Mammary microvascular endothelial cell (primary cell): ENCODE measurements around the gene PDS5A. TPM values are rescaled to one million over a fixed set of nuclear protein-coding genes. Genes with fewer than 3 reads are reported as not detected.

Source experiments
- total RNA-seq: library from RNA; depleted of rRNA; stranded (reverse); fragments of >200 nt; gene quantifications from 2 replicates; pipeline ENCODE4 v1.2.3, GENCODE V29; 2015

Gene PDS5A, protein sequence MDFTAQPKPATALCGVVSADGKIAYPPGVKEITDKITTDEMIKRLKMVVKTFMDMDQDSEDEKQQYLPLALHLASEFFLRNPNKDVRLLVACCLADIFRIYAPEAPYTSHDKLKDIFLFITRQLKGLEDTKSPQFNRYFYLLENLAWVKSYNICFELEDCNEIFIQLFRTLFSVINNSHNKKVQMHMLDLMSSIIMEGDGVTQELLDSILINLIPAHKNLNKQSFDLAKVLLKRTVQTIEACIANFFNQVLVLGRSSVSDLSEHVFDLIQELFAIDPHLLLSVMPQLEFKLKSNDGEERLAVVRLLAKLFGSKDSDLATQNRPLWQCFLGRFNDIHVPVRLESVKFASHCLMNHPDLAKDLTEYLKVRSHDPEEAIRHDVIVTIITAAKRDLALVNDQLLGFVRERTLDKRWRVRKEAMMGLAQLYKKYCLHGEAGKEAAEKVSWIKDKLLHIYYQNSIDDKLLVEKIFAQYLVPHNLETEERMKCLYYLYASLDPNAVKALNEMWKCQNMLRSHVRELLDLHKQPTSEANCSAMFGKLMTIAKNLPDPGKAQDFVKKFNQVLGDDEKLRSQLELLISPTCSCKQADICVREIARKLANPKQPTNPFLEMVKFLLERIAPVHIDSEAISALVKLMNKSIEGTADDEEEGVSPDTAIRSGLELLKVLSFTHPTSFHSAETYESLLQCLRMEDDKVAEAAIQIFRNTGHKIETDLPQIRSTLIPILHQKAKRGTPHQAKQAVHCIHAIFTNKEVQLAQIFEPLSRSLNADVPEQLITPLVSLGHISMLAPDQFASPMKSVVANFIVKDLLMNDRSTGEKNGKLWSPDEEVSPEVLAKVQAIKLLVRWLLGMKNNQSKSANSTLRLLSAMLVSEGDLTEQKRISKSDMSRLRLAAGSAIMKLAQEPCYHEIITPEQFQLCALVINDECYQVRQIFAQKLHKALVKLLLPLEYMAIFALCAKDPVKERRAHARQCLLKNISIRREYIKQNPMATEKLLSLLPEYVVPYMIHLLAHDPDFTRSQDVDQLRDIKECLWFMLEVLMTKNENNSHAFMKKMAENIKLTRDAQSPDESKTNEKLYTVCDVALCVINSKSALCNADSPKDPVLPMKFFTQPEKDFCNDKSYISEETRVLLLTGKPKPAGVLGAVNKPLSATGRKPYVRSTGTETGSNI (N-terminal part only)
- 53.6 and 54.2 TPM in 2 replicates for total RNA-seq

GRCh38 chr4:39977489-39978377 is at the start of gene PDS5A:
PDS5A (minus strand) TSS chr4:39977911; CDS start chr4:39976577, 1,334 bp downstream.

Other genes starting within 250 kb of the PDS5A start
- gene N4BP2, start 78.9 kb upstream of the PDS5A start, total RNA-seq: 3.9 TPM in 2 replicates
- gene RHOH, start 219.1 kb upstream of the PDS5A start, total RNA-seq: 1.1 and 3.3 TPM in 2 replicates